Body of pancreas (tissue), 4 donors: ENCODE results near the gene UGT1A8. TPM values are rescaled to one million over a fixed set of nuclear protein-coding genes. Genes with fewer than 3 reads are reported as not detected.

ENCODE experiments used
- ATAC-seq: fragments of 150-250 bp; one replicate; pipeline ENCODE4 v1.9.1; 2016
- DNase-seq, 4 donors: peaks; one replicate each; pipeline ENCODE4 v3.0.0-alpha.2; 2019
- H3K27ac ChIP-seq, 4 donors: fragments of 200-600 bp; sonication (generic); 1 replicate in 3 of 4; 2 replicates in 1 of 4; pipeline versions ENCODE4 v1.5.1 to v1.6.1; 2016 to 2019; ENCODE audit warnings: mild to moderate bottlenecking in 1 of 4, mixed read lengths in 1 of 4, moderate library complexity in 1 of 4
- H3K27me3 ChIP-seq, 2 donors: fragments of 200-600 bp; sonication (generic); one replicate each; pipeline ENCODE4 v1.6.0; 2016; ENCODE audit warnings: mild to moderate bottlenecking in 1 of 2
- H3K36me3 ChIP-seq, 2 donors: fragments of 200-600 bp; sonication (generic); replicated peaks in 1 of 2; 2 replicates each; pipeline ENCODE4 v1.5.1; 2016; ENCODE audit warnings: low read depth in 2 of 2; ENCODE audit not compliant: insufficient read depth in 1 of 2
- H3K4me1 ChIP-seq: fragments of 200-600 bp; sonication (generic); one replicate; pipeline ENCODE4 v1.6.0; 2016
- H3K4me3 ChIP-seq, 2 donors: fragments of 200-600 bp; sonication (generic); 1 replicate in 1 of 2; 2 replicates in 1 of 2; pipeline ENCODE4 v1.5.1; 2016 to 2019
- H3K9me3 ChIP-seq, 3 donors: fragments of 200-600 bp; sonication (generic); 1 replicate in 2 of 3; 2 replicates in 1 of 3; pipeline ENCODE4 v1.5.1; 2016
- CTCF ChIP-seq, 7 experiments: fragments of 450-650 bp in 4 of 7; fragments of 200-600 bp in 3 of 7; sonication (generic) in 3 of 7; IDR thresholded peaks; one replicate each; pipeline ENCODE4 v1.5.1; 2016 to 2019; ENCODE audit warnings: antibody characterized with exemption in 7 of 7
- POLR2A ChIP-seq, 3 donors: fragments of 450-650 bp; IDR thresholded peaks; one replicate each; pipeline ENCODE4 v1.6.1; 2016; ENCODE audit warnings: antibody characterized with exemption in 3 of 3, mild to moderate bottlenecking in 2 of 3
- WGBS, 2 donors: methylation state at CpG; one replicate each; pipeline ENCODE4 v1.1.5; 2017; 5-methylcytosine and 5-hydroxymethylcytosine counted together
- intact Hi-C: fragments of 100-400 bp; cut with DNase I; formaldehyde crosslinking; loops from one replicate; pipeline ENCODE4 v1.15.1; 2023
- total RNA-seq, 2 donors: library from RNA; depleted of rRNA; stranded (reverse); fragments of >200 nt; gene quantifications; one replicate each; pipeline ENCODE4 v1.1.0, GENCODE V29; 2016

UGT1A8 gene
- total RNA-seq, 2 donors from 2014 or later = not detected

GRCh38 chr2:233791883-233792329 is 174.5 kb downstream of the UGT1A8 start:
- ATAC-seq (no peak), DNase-seq (no peak)
- H3K9me3 ChIP-seq = no peaks in the 10 kb centered on the region
- H3K4me1 ChIP-seq = no peaks in the 10 kb centered on the region
- no peaks in the 10 kb centered on the region for H3K36me3 ChIP-seq
- intact Hi-C loops = no loop called here
- 50 to 66% methylated on average over 9 of the region's 9 CpGs for WGBS, 2 donors
- no peaks in the 10 kb centered on the region for H3K27me3 ChIP-seq
- no peak overlapping the region for H3K27ac ChIP-seq
- no peak overlapping the region for H3K4me3 ChIP-seq
- no peak for TF ChIP-seq POLR2A (IDR thresholded peaks at IDR 0.05)
- TF ChIP-seq CTCF (IDR thresholded peaks at IDR 0.05) = no peak

GRCh38 chr2:233792720-233793119 is 175.3 kb downstream of the UGT1A8 start:
- Histone ChIP-seq H3K4me1 (no peaks in the 10 kb centered on the region), H3K36me3 (no peaks in the 10 kb centered on the region), H3K27me3 (no peaks in the 10 kb centered on the region), H3K9me3 (no peaks in the 10 kb centered on the region), H3K27ac (no peak overlapping the region), H3K4me3 (no peak overlapping the region)
- no peak for ATAC-seq
- 79 to 86% methylated on average over 7 of the region's 7 CpGs for WGBS, 2 donors
- no peak for DNase-seq
- intact Hi-C loops = no loop called here
- no peak for TF ChIP-seq CTCF (IDR thresholded peaks at IDR 0.05)
- no peak for TF ChIP-seq POLR2A (IDR thresholded peaks at IDR 0.05)

GRCh38 chr2:233793465-233794127 is 176.2 kb downstream of the UGT1A8 start:
- Histone ChIP-seq H3K4me1 (no peaks in the 10 kb centered on the region), H3K36me3 (no peaks in the 10 kb centered on the region), H3K27ac (no peak overlapping the region), H3K4me3 (no peak overlapping the region), H3K27me3 (no peaks in the 10 kb centered on the region), H3K9me3 (no peaks in the 10 kb centered on the region)
- ATAC-seq = no peak
- TF ChIP-seq CTCF (IDR thresholded peaks at IDR 0.05) (no peak), POLR2A (IDR thresholded peaks at IDR 0.05) (no peak)
- intact Hi-C loops = no loop called here
- WGBS, 2 donors = 60 to 61% methylated on average over 10 to 18 of the region's 18 CpGs
- no peak for DNase-seq

GRCh38 chr2:233794128-233794658 is 176.8 kb downstream of the UGT1A8 start:
- no peaks in the 10 kb centered on the region for H3K27me3 ChIP-seq
- intact Hi-C loops = no loop called here
- WGBS, 2 donors = 24 to 65% methylated on average over 9 to 17 of the region's 17 CpGs

More at GRCh38 chr2:233794128-233794658, 176.8 kb downstream of the UGT1A8 start:
- H3K4me1 ChIP-seq = no peaks in the 10 kb centered on the region
- H3K36me3 ChIP-seq = no peaks in the 10 kb centered on the region
- no peak for ATAC-seq
- H3K9me3 ChIP-seq = no peaks in the 10 kb centered on the region
- no peak for DNase-seq
- TF ChIP-seq POLR2A (IDR thresholded peaks at IDR 0.05) = no peak
- no peak for TF ChIP-seq CTCF (IDR thresholded peaks at IDR 0.05)
- H3K27ac ChIP-seq = no peak overlapping the region
- H3K4me3 ChIP-seq = no peak overlapping the region
